Measurements from ENCODE around the gene JMJD7. TPM values are rescaled to one million over a fixed set of nuclear protein-coding genes. Genes with fewer than 3 reads are reported as not detected.
A peak's percentile ranks its signal among the peaks of the same experiment; 100 is the strongest.

Gene JMJD7
- total and polyA plus RNA-seq, 12 donors = 4.0 to 20.6 (median 12.7) TPM

DNA sequence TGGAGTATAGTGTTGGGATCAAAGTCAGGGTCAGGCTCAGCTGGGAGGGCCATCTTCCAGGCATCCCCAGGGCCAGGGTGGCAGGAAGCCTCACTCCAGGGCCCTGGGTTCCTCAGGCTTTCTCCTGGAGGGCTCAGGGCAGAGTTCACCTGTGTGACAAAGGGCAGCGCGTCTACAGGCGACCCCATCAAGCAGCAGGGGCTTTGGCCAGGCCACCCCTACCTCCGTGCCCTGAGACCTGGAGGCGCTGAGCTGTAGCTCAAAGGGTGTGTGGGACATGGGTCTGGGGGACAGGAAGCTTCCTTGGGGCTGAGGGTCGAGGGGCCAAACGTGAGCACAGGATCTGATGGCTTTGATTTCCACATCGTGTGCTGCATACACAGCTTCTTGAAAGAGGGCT is 53.2 kb downstream of the JMJD7 start:
- intact Hi-C loops (cut with DNase I) = no loop called here
- DNase-seq = no peak
- Histone ChIP-seq H3K9me3 (replicated peaks in 1 of 3) (no peaks in the 10 kb centered on the region), H3K27me3 (no peaks in the 10 kb centered on the region), H3K27ac (no peak overlapping the region), H3K4me3 (no peak overlapping the region), H3K36me3 (replicated peaks in 1 of 2) (no peaks in the 10 kb centered on the region), H3K4me1 (replicated peaks in 1 of 2) (peaks cover 0 to 11% of the 10 kb centered on the region in 2 donors)
- 89 to 93% (median 92%) methylated on average over 4 to 8 of the region's 8 CpGs for WGBS, 4 donors
- TF ChIP-seq POLR2A (IDR thresholded peaks at IDR 0.05) = no peak
- TF ChIP-seq, protein P1, sequence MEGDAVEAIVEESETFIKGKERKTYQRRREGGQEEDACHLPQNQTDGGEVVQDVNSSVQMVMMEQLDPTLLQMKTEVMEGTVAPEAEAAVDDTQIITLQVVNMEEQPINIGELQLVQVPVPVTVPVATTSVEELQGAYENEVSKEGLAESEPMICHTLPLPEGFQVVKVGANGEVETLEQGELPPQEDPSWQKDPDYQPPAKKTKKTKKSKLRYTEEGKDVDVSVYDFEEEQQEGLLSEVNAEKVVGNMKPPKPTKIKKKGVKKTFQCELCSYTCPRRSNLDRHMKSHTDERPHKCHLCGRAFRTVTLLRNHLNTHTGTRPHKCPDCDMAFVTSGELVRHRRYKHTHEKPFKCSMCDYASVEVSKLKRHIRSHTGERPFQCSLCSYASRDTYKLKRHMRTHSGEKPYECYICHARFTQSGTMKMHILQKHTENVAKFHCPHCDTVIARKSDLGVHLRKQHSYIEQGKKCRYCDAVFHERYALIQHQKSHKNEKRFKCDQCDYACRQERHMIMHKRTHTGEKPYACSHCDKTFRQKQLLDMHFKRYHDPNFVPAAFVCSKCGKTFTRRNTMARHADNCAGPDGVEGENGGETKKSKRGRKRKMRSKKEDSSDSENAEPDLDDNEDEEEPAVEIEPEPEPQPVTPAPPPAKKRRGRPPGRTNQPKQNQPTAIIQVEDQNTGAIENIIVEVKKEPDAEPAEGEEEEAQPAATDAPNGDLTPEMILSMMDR (IDR thresholded peaks at IDR 0.05) = no peak

DNA sequence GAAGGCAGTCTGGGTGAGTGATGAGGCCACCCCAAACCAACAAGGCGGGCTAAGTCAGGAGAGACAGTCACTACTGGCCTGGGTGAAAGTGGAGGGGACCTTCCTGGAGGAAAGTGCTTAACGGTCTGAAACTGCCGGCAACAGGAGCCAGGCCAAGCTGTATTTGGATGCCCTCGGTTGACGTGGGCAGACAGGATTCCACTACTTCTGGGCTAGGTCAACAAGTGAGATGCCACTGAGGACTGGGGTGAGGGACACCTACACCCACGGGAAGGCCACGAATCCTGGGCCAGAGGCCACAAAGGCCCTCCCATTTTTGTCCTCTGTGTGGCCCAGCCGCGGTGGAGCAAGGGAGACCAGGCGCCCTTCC is 53.6 kb downstream of the JMJD7 start:
- no peak overlapping the region for H3K27ac ChIP-seq
- 64 to 76% (median 68%) methylated on average over 5 to 10 of the region's 10 CpGs for WGBS, 4 donors
- H3K9me3 ChIP-seq (replicated peaks in 1 of 3) = no peaks in the 10 kb centered on the region
- no peaks in the 10 kb centered on the region for H3K36me3 ChIP-seq (replicated peaks in 1 of 2)
- peaks cover 0 to 11% of the 10 kb centered on the region in 2 donors for H3K4me1 ChIP-seq (replicated peaks in 1 of 2)
- intact Hi-C loops (cut with DNase I) = no loop called here
- no peak for DNase-seq
- H3K27me3 ChIP-seq = no peaks in the 10 kb centered on the region
- H3K4me3 ChIP-seq = peak overlapping the region in 1 of 4 donors; percentile 13
- TF ChIP-seq POLR2A (IDR thresholded peaks at IDR 0.05) = no peak
- TF ChIP-seq, protein P1 (IDR thresholded peaks at IDR 0.05) = no peak

DNA sequence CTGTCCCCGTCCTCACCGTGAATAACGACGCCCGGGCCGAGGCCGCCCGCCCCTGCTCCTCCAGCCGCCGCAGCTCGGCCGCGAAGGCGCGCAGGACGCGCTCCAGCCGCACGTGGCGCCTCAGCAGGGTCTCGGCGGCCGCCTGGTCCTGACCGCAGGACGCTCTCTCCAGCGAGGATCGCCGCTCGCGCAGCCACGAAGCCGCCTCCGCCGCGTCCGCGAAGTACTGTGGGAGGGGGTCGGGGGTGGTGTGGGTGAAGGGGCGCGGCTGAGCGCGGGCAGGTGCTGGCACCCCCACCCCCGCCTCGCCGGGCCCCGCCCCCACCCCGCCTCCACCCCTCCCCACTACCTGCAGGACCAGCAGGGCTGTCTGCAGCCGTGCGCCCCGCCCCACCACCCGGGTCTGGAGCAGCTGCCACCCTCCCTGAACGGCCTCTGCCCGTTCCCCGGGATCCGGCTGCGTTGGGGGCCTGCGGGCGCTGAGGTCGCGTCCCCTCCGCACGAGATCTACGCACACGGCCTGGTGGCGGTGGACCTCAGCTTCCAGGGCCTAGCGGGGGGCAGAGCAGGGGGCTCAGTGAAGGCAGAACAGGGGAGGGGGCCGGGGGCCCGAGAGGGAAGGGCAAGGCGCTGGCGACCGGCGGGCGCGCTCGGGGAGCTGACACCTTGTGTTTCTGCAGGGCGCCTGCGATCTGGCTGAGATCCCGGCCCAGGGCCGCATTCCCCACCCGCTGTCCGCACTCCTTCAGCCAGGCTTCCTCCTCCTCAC is 54.2 kb downstream of the JMJD7 start:
- H3K4me3 ChIP-seq = peak overlapping the region in 1 of 4 donors; percentile 13
- no peak for DNase-seq
- no peaks in the 10 kb centered on the region for H3K9me3 ChIP-seq (replicated peaks in 1 of 3)
- no peak for TF ChIP-seq POLR2A (IDR thresholded peaks at IDR 0.05)
- TF ChIP-seq, protein P1 (IDR thresholded peaks at IDR 0.05) = no peak
- no peaks in the 10 kb centered on the region for H3K36me3 ChIP-seq (replicated peaks in 1 of 2)
- intact Hi-C loops (cut with DNase I) = no loop called here
- WGBS, 4 donors = 44 to 82% (median 48%) methylated on average over 8 to 81 of the region's 81 CpGs
- H3K27me3 ChIP-seq = no peaks in the 10 kb centered on the region
- H3K27ac ChIP-seq = no peak overlapping the region
- H3K4me1 ChIP-seq (replicated peaks in 1 of 2) = peaks cover 0 to 11% of the 10 kb centered on the region in 2 donors

DNA sequence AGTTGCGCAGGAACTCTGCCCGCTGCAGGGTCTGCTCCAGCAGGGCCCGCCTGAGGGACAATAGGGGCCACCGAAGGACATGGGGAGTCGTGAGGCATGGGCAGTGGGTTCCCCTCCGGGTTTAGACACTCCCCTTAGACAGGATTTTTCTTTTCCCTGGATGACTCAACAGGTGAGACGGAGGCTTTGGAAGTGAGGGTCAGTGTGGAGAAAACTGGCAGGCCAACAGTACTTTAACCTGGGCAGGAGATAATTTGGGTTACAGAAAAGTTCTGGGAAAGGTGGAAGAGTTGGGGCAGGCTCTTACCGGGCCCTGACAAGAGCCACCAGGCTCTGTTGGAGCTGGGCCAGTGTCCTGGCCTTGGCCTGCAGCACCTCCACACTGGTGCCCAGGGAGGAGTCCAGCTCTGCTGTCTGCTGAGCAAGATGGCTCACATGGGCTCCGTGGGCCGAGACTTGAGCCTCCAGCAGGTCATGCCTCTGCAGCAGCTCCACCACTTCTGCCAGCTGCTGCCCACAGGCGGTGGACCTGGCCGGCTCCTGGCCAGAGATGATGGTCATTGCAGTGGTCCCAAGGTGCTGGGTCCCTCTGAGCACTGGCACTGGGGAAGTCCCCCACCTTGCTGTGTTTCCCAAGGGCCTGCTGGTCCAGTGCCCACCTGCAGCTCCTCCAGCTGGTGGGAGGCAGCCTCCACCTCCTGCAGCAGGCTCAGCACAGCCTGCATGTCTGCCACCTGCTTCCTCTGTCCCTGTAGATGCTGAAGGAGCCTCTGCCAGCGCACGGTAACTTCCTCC is 55.0 kb downstream of the JMJD7 start:
- peak in 6 of 7 donors; percentile 44 to 68 (median 56) for DNase-seq
- intact Hi-C loops (cut with DNase I) = no loop called here
- Histone ChIP-seq H3K4me1 (replicated peaks in 1 of 2) (peaks cover 0 to 11% of the 10 kb centered on the region in 2 donors), H3K36me3 (replicated peaks in 1 of 2) (no peaks in the 10 kb centered on the region), H3K4me3 (no peak overlapping the region), H3K27me3 (no peaks in the 10 kb centered on the region), H3K27ac (no peak overlapping the region), H3K9me3 (replicated peaks in 1 of 3) (no peaks in the 10 kb centered on the region)
- TF ChIP-seq, protein P1 (IDR thresholded peaks at IDR 0.05) = no peak
- no peak for TF ChIP-seq POLR2A (IDR thresholded peaks at IDR 0.05)
- WGBS, 4 donors = 67 to 71% (median 69%) methylated on average over 8 to 14 of the region's 14 CpGs
